K562 (cell line): ENCODE data around the gene LRRC43. TPM values are rescaled to one million over a fixed set of nuclear protein-coding genes. Genes with fewer than 3 reads are reported as not detected.

Source experiments
- ATAC-seq: fragments of 200-7000 bp; cut with Tn5 transposase; 3 replicates; pipeline ENCODE4 v1.9.1; 2020; ENCODE audit warnings: moderate library complexity
- BruUV-seq: library from RNA; stranded (reverse); fragments of 400-500 nt; replicated peaks from 2 replicates; lab custom pipeline; 2021; lab: Mats Ljungman, UMichigan
- CTCF ChIA-PET: fragments of 300-600 bp; formaldehyde crosslinking; extraction: SDS; loops from one replicate; lab custom pipeline; 2021; ENCODE audit warnings: low intra/inter-chr PET ratio; lab: Yijun Ruan, JAX
- POLR2A ChIA-PET: fragments of 300-600, 350-650 bp; sonication (Branson Sonifier 250); formaldehyde crosslinking; extraction: SDS; loops from one replicate; lab custom pipeline; 2021; ENCODE audit warnings: antibody characterized with exemption, inconsistent platforms; lab: Yijun Ruan, JAX
- DNase-seq, 4 experiments: peaks; one replicate each; pipeline versions ENCODE4 v3.0.0 to v3.0.0-alpha.2; 2011 to 2018; ENCODE audit warnings: low spot score in 3 of 4, mixed read lengths in 3 of 4; ENCODE audit errors: extremely low read depth in 1 of 4
- FAIRE-seq: peaks from 2 replicates; lab custom pipeline; 2011; peaks lifted over from hg19 to GRCh38; lab: Jason Lieb, UNC
- H2AFZ ChIP-seq: 2 replicates; pipeline ENCODE4 v1.6.0; 2011; ENCODE audit warnings: low read depth, low read length, control low read depth, inconsistent platforms
- H3K27ac ChIP-seq: fragments of 200-600 bp; 3 replicates; pipeline ENCODE4 v1.8.0; 2011; ENCODE audit warnings: low read depth, mild to moderate bottlenecking, control low read depth, inconsistent platforms, low read length, moderate library complexity, mixed read lengths; ENCODE audit errors: extremely low read depth
- H3K27me3 ChIP-seq, 2 experiments: fragments of 300-600 bp in 1 of 2; 2 replicates in 1 of 2; 3 replicates in 1 of 2; pipeline versions ENCODE4 v1.6.0 to v1.8.0; 2011; ENCODE audit warnings: inconsistent platforms in 2 of 2, low read length in 2 of 2, mild to moderate bottlenecking in 1 of 2, mixed read lengths in 1 of 2, moderate library complexity in 1 of 2; ENCODE audit not compliant: control insufficient read depth in 2 of 2, insufficient read depth in 2 of 2
- H3K36me3 ChIP-seq: fragments of 300-600 bp; 3 replicates; pipeline ENCODE4 v1.8.0; 2011; ENCODE audit warnings: mild to moderate bottlenecking, low read length, inconsistent platforms; ENCODE audit not compliant: control insufficient read depth, insufficient read depth
- H3K4me1 ChIP-seq, 2 experiments: fragments of 200-600 bp in 1 of 2; replicated peaks in 1 of 2; 2 replicates in 1 of 2; 3 replicates in 1 of 2; pipeline versions ENCODE4 v1.5.1 to v1.8.0; 2011; ENCODE audit warnings: inconsistent platforms in 2 of 2, low read length in 2 of 2, mild to moderate bottlenecking in 1 of 2, mixed read lengths in 1 of 2, moderate library complexity in 1 of 2; ENCODE audit not compliant: control insufficient read depth in 2 of 2, insufficient read depth in 2 of 2
- H3K4me2 ChIP-seq: 2 replicates; pipeline ENCODE4 v1.6.1; 2011; ENCODE audit warnings: low read length, control low read depth, inconsistent platforms, mixed read lengths; ENCODE audit not compliant: insufficient read depth
- H3K4me3 ChIP-seq: fragments of 200-600 bp; sonication (generic), shearing (Covaris generic); 2 replicates; pipeline ENCODE4 v1.5.1; 2016; ENCODE audit warnings: control low read depth, inconsistent platforms
- H3K79me2 ChIP-seq: fragments of 200-600 bp; 3 replicates; pipeline ENCODE4 v1.8.0; 2011; ENCODE audit warnings: low read length, inconsistent platforms; ENCODE audit not compliant: control insufficient read depth, insufficient read depth
- H3K9ac ChIP-seq, 2 experiments: 2 replicates each; pipeline versions ENCODE4 v1.6.0 to v1.6.1; 2011; ENCODE audit warnings: low read depth in 2 of 2, low read length in 2 of 2, control low read depth in 1 of 2, inconsistent platforms in 1 of 2, mild to moderate bottlenecking in 1 of 2, mixed read lengths in 1 of 2; ENCODE audit not compliant: insufficient read depth in 1 of 2
- H3K9me1 ChIP-seq: one replicate; pipeline ENCODE4 v1.6.0; 2011; ENCODE audit warnings: inconsistent platforms, mild to moderate bottlenecking, low read length, moderate library complexity; ENCODE audit not compliant: control insufficient read depth, insufficient read depth
- H3K9me3 ChIP-seq: replicated peaks from 2 replicates; pipeline ENCODE4 v1.5.1; 2011; ENCODE audit warnings: low read depth, low read length, inconsistent platforms; ENCODE audit not compliant: control insufficient read depth, insufficient read depth
- H4K20me1 ChIP-seq: replicated peaks from 2 replicates; pipeline ENCODE4 v1.6.1; 2011; ENCODE audit warnings: low read length, inconsistent platforms, mixed read lengths; ENCODE audit not compliant: control insufficient read depth, insufficient read depth
- DNMT1 ChIP-seq: fragments of 450-650 bp; IDR thresholded peaks from 2 replicates; pipeline ENCODE4 v1.6.1; 2016; ENCODE audit warnings: antibody characterized with exemption, mild to moderate bottlenecking
- HMG20A ChIP-seq: fragments of 450-650 bp; formaldehyde crosslinking; conservative IDR thresholded peaks from 2 replicates; pipeline ENCODE4 v1.4.0; 2020; ENCODE audit warnings: mild to moderate bottlenecking, mixed read lengths
- JUN ChIP-seq, 2 experiments: sonication (generic) in 1 of 2; formaldehyde crosslinking in 1 of 2; IDR thresholded peaks; 2 replicates each; pipeline versions ENCODE4 v1.6.1 to v1.8.0; 2012 to 2022; ENCODE audit warnings: borderline replicate concordance in 2 of 2, mild to moderate bottlenecking in 2 of 2, improper control_type of control experiment in 1 of 2, low read depth in 1 of 2, low read length in 1 of 2, missing genetic modification reagents in 1 of 2
- POLR2A ChIP-seq: fragments of 450-650 bp; conservative IDR thresholded peaks from 2 replicates; pipeline ENCODE4 v1.6.1; 2016
- POLR2G ChIP-seq: fragments of 200-400 bp; formaldehyde crosslinking; IDR thresholded peaks from 2 replicates; pipeline ENCODE4 v1.6.1; 2017; ENCODE audit warnings: low read depth, mild to moderate bottlenecking, antibody characterized with exemption, low read length, moderate library complexity
- PTRF ChIP-seq: fragments of 450-650 bp; IDR thresholded peaks from 2 replicates; pipeline ENCODE4 v1.6.1; 2016; ENCODE audit warnings: mild to moderate bottlenecking, missing genetic modification characterization, missing compliant biosample characterization
- REST ChIP-seq, 2 experiments: fragments of 450-650 bp; formaldehyde crosslinking in 1 of 2; IDR thresholded peaks; 2 replicates each; pipeline versions ENCODE4 v1.4.0 to v1.6.1; 2014 to 2020; ENCODE audit warnings: mild to moderate bottlenecking in 2 of 2, borderline replicate concordance in 1 of 2, low read depth in 1 of 2
- SRSF3 ChIP-seq: fragments of 200-400 bp; formaldehyde crosslinking; IDR thresholded peaks from 2 replicates; pipeline ENCODE4 v1.6.1; 2016; ENCODE audit warnings: mild to moderate bottlenecking, low read length, moderate library complexity; ENCODE audit not compliant: insufficient read depth
- STAG1 ChIP-seq: sonication (generic); formaldehyde crosslinking; IDR thresholded peaks from 2 replicates; pipeline ENCODE4 v1.5.0; 2020; ENCODE audit warnings: missing genetic modification reagents, borderline replicate concordance
- SUPT5H ChIP-seq: fragments of 450-650 bp; IDR thresholded peaks from 2 replicates; pipeline ENCODE4 v1.6.1; 2016
- TOE1 ChIP-seq, 2 experiments: fragments of 450-650 bp in 1 of 2; sonication (generic) in 1 of 2; formaldehyde crosslinking in 1 of 2; IDR thresholded peaks; 2 replicates each; pipeline versions ENCODE4 v1.7.1 to v1.8.0; 2016 to 2022; ENCODE audit warnings: borderline replicate concordance in 2 of 2, mild to moderate bottlenecking in 2 of 2, antibody characterized with exemption in 1 of 2, inconsistent platforms in 1 of 2, low read depth in 1 of 2, missing genetic modification reagents in 1 of 2, moderate library complexity in 1 of 2
- TRIM28 ChIP-seq: fragments of 450-650 bp; IDR thresholded peaks from 2 replicates; pipeline ENCODE4 v1.6.1; 2017
- ZEB2 ChIP-seq: fragments of 450-650 bp; IDR thresholded peaks from 2 replicates; pipeline ENCODE4 v1.6.1; 2016
- ZNF444 ChIP-seq: fragments of 250-450 bp; sonication (Bioruptor Pico); IDR thresholded peaks from 2 replicates; pipeline ENCODE4 v1.4.0; 2020; ENCODE audit warnings: mild to moderate bottlenecking, moderate library complexity
- WGBS: fragments of 100-300 bp; shearing (Covaris generic); methylation state at CpG from one replicate; pipeline ENCODE4 v1.1.6; 2016; ENCODE audit warnings: low coverage, mixed read lengths; ENCODE audit not compliant: insufficient coverage; ENCODE audit errors: missing lambda C conversion rate; 5-methylcytosine and 5-hydroxymethylcytosine counted together
- in situ Hi-C: fragments of 300-500 bp; cut with MboI; formaldehyde crosslinking; loops from 4 replicates; pipeline ENCODE4 v1.15.0; 2018; ENCODE audit warnings: inconsistent platforms, mixed read lengths
- intact Hi-C: fragments of 100-400 bp; cut with micrococcal nuclease; formaldehyde crosslinking; loops from 2 replicates; pipeline ENCODE4 v1.14.2; 2022
- polyA plus RNA-seq, 8 experiments: library from polyadenylated mRNA; depleted of rRNA in 4 of 8; stranded (reverse) in 5 of 8; unstranded in 3 of 8; fragments of >200 nt; fragmentation: Nextera tagmentation in 2 of 8; fragmentation: Illumina TruSeq in 1 of 8; extraction: Ambion mirVana in 2 of 8; extraction: Trizol in 1 of 8; gene quantifications; 2 replicates each; pipeline versions ENCODE4 v1.2.1 to v1.2.3, GENCODE V29; 2011 to 2014; ENCODE audit warnings: inconsistent platforms in 1 of 8, missing spikeins in 1 of 8
- total RNA-seq, 7 experiments: library from RNA; depleted of rRNA in 6 of 7; stranded (reverse); fragments of >200 nt in 6 of 7; fragmentation: Illumina TruSeq in 2 of 7; extraction: Trizol in 2 of 7; gene quantifications; 2 replicates each; pipeline versions ENCODE4 v1.2.1 to v1.2.3, GENCODE V29; 2011 to 2021; ENCODE audit warnings: low replicate concordance in 1 of 7

The LRRC43 gene
- total and polyA plus RNA-seq, 9 of the 15 experiments (the other 6 are each of a cell fraction or from before 2014, with no cell fraction given) = 0.19 TPM; not detected in 8

DNA sequence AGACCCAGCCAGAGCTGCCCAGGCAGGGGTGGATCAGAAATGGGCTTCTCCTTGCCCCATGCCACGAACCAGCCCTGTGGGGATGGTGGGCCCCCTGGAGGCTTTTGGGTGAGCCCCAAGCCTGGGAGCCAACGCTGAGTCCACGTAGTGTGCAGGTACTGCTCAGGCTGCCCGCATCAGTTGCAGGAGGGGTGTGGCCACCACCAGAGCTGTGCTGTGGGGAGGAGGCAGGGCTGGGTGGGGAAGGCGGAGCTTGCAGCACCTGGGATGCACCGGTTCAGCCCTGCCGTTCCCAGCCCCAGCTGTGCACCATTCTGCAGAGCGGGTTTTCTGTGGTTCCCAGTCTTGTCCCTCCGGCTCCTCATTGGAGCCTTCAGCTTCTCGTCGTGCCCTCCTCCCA, 45.2 kb upstream of the LRRC43 start:
- H3K9me1 ChIP-seq = no peaks in the 10 kb centered on the region
- no TSS peak for BruUV-seq
- no peak overlapping the region for H3K4me2 ChIP-seq
- H4K20me1 ChIP-seq = peaks cover 8% of the 10 kb centered on the region; the same call in 1 of the 2 replicates
- POLR2A ChIA-PET = interaction anchor here (0.6 to 1.3 kb wide), 3 partner anchors 10 to 350 kb away, joined by 3 to 7 read pairs (median 4); no protein-coding TSS in a partner anchor
- no peaks in the 10 kb centered on the region for H3K9me3 ChIP-seq
- peaks cover 0 to 22% of the 10 kb centered on the region in 2 experiments; a peak in 1 of 5 replicates for H3K4me1 ChIP-seq
- peak overlapping the region in 1 of 2 experiments; percentile 43; a peak in 1 of 4 replicates for H3K9ac ChIP-seq
- intact Hi-C loops = no loop called here
- 83% methylated on average over 10 of the region's 11 CpGs for WGBS
- FAIRE-seq = no peak
- no peak overlapping the region for H3K4me3 ChIP-seq
- no peak overlapping the region for H3K27ac ChIP-seq
- CTCF ChIA-PET = interaction anchor here (0.6 kb wide), 1 partner anchor 83 kb away, joined by 3 read pairs; no protein-coding TSS in a partner anchor
- no peaks in the 10 kb centered on the region for H3K79me2 ChIP-seq
- H2AFZ ChIP-seq = no peak overlapping the region
- no peaks in the 10 kb centered on the region for H3K27me3 ChIP-seq
- ATAC-seq = peak; percentile 82
- peaks cover 88% of the 10 kb centered on the region for H3K36me3 ChIP-seq
- peak in 3 of 4 experiments; percentile 30 to 56 (median 54) for DNase-seq
- in situ Hi-C loops = no loop called here
- TF ChIP-seq STAG1 (no peak), POLR2A (peak; percentile 58; the same call in 1 of the 2 replicates), POLR2G (peak; percentile 77), TRIM28 (no peak), ZEB2 (no peak), ZNF444 (CRISPR knock-in tag) (no peak), REST (IDR thresholded peaks at IDR 0.05; ENCODE audit: borderline replicate concordance) (0 out of 2 replicates have a peak, but pooled peaks have one; percentile 4), REST (CRISPR knock-in tag; IDR thresholded peaks at IDR 0.05; ENCODE audit: low read depth) (no peak), DNMT1 (no peak), PTRF (no peak), SRSF3 (no peak), HMG20A (CRISPR knock-in tag) (no peak), JUN (IDR thresholded peaks at IDR 0.05; ENCODE audit: borderline replicate concordance, low read depth, low read length) (no peak), JUN (CRISPR knock-in tag; IDR thresholded peaks at IDR 0.05; ENCODE audit: borderline replicate concordance) (no peak), TOE1 (IDR thresholded peaks at IDR 0.05; ENCODE audit: borderline replicate concordance) (no peak), TOE1 (CRISPR knock-in tag; IDR thresholded peaks at IDR 0.05; ENCODE audit: borderline replicate concordance, low read depth) (no peak), SUPT5H (peak; percentile 51; the same call in 1 of the 2 replicates)
